GM12873 (cell line): ENCODE results near the gene NFAM1.

ENCODE experiments used
- CTCF ChIP-seq: IDR thresholded peaks from 2 replicates; pipeline ENCODE4 v1.5.1; 2012; ENCODE audit warnings: low read depth, mild to moderate bottlenecking, moderate library complexity, low read length, control low read depth; ENCODE audit not compliant: insufficient read depth; ENCODE audit errors: missing control alignments

NFAM1 gene

GRCh38 chr22:42462016-42462415 lies 29.8 kb upstream of the NFAM1 start:
- no peak for TF ChIP-seq CTCF

GRCh38 chr22:42461511-42461910 lies 29.3 kb upstream of the NFAM1 start:
- no peak for TF ChIP-seq CTCF

GRCh38 chr22:42459287-42460063 lies 27.3 kb upstream of the NFAM1 start:
- TF ChIP-seq CTCF: no peak

- TF ChIP-seq CTCF: no peak
These were observed 20.7 kb upstream of the NFAM1 start for GRCh38 chr22:42452916-42453315.

- TF ChIP-seq CTCF: no peak
These were observed 20.3 kb upstream of the NFAM1 start for GRCh38 chr22:42452456-42452855.

- TF ChIP-seq CTCF: no peak
These were observed 19.4 kb upstream of the NFAM1 start for GRCh38 chr22:42451499-42452145.

- TF ChIP-seq CTCF: no peak
These were observed 18.7 kb upstream of the NFAM1 start for GRCh38 chr22:42450862-42451261.
